Stimulated activated CD8-positive, alpha-beta memory T cell treated with anti-CD3 and anti-CD28 coated beads, Interleukin-15, amount 100 ng/mL, for 1 hour (primary cell): ENCODE data around the gene LMO3.
"Not testable (repeated sequence)": the region's sequence is repeated elsewhere in the genome, so short reads cannot be mapped to it uniquely, and the experiment has no call there.

Experiments used
- DNase-seq: peaks from one replicate; pipeline ENCODE4 v3.0.0-alpha.2; 2020; ENCODE audit warnings: low read depth

LMO3 gene

GRCh38 chr12:16542586-16542985, 63.4 kb downstream of the LMO3 start:
- DNase-seq: no peak

GRCh38 chr12:16537652-16538051, 68.3 kb downstream of the LMO3 start:
- DNase-seq: not testable (repeated sequence)

GRCh38 chr12:16531621-16532020, 74.3 kb downstream of the LMO3 start:
- no peak for DNase-seq

- no peak for DNase-seq
Measured at GRCh38 chr12:16530268-16530850, 75.6 kb downstream of the LMO3 start.

GRCh38 chr12:16526693-16527092, 79.3 kb downstream of the LMO3 start:
- DNase-seq: no peak

DNA sequence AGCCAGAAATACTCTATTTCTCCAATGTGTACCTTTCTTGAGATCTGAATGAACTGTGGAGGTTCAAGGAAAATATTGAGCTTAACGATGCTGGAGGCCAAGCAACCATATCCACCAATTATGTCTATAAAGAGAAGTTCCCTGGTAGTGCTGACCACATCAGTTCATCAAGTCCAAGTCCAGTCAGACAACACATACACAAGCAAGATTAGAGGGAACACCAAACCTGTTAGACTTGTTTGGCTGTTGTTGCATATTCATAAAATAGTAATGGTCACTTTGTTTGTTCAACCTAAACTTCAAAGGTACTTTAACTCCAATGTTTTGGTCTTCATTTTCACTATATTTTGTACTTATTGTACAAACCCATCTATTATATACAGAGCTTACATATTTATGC, 81.6 kb downstream of the LMO3 start:
- no peak for DNase-seq

DNA sequence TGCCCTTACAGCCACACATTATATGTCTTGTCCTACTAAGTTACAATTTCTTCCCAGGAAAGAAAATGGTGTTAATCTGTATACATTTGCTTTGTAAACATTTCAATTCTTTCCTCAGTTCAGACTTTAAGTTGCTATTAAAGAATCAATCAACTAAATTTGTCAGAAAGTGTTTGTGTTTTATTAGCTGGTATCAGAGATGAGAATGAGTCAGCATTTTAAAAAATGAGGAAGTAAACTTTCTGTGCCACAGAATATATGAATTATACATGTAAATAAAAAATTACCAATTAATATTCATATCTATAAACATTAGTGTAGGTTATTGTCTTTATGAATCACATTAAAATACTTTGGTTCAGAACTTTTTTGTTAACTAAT, 82.0 kb downstream of the LMO3 start:
- no peak for DNase-seq

DNA sequence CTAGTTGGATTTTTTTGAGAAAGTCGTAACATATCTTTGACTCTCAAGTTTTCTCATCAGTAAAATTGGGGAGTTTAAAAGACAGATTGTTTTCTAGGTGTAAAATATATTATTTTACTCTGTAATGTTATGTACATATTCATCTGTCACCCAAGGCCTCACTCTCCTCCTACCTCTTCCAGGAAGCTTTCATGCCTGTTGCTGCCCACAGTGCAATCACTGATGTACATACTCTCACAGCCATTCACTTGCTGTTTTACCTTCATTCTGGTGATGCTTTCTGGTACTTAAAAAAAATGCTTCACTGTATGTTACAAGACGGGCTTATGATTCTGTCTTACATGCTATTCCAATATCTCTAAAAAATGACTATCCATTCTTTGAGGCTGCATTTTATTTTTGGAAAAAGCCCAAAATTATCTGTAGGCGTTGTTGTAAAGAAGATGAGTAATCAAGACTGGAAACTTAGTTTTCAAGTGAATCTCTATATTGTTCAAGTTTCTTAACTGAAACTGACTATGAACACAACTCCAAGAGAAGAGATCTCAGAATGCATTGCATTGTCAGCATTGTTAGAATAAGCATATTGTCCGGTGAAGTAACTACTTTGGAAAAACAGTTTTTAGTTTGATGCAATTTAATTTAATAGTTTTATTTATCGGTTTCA, 82.5 kb downstream of the LMO3 start:
- DNase-seq: no peak

- no peak for DNase-seq
Measured at GRCh38 chr12:16520328-16520727, 85.6 kb downstream of the LMO3 start.

DNA sequence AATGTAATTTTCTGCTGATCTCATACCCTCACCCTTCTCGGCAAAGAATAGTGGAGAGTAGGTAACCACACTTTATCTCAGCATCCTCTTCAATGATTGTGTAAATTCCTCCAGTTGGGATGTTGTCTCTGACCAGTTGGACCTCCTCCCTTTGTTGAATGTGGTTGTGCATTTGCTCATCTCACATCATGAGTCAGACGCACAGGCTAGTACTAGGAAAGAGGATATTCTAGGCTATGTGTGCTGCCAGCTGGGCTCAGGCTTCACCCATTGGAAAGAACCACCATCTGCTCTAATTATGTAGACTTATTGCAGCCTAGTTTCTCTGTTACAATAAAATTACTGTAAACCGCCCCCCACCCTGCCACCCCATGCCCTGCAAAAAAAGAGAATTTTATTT, 90.3 kb downstream of the LMO3 start:
- DNase-seq: no peak

DNA sequence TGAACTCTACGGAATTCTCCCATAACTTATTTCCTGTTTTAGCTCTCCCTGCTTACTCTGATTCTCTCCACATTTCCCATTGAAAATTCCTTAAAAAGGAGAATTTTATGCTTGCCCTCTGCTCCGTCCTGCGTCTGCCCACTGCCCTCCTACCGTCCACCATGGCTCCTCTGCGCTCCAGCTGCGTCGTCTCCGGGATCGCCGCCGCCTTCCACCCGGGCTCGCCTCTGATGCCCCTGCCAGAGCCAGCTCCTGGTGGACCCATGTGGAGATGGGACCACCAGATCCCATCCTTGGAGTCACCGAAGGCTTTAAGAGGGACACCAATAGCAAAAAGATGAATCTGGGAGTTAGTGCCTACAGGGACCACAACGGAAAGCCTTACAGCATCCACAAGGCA, 92.7 kb downstream of the LMO3 start:
- DNase-seq: no peak

DNA sequence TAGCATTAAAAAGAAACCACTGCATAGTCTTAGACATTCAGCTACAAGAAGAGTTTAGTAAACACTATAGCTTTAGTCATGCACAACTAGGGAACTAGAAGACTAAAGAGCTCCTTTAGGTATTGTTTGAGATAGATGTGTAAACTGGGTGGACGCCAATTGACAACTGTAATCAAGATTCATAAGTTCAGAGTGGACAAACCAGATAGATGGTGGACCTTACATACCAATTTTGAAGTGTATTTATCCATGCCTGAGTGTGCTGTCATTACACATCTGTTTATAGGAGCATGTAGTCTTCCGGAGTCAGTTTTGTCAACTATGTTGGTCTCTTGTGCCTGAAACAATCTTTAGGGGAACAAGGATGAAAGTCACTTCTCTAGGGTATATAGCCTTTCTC, 96.6 kb downstream of the LMO3 start:
- no peak for DNase-seq

DNA sequence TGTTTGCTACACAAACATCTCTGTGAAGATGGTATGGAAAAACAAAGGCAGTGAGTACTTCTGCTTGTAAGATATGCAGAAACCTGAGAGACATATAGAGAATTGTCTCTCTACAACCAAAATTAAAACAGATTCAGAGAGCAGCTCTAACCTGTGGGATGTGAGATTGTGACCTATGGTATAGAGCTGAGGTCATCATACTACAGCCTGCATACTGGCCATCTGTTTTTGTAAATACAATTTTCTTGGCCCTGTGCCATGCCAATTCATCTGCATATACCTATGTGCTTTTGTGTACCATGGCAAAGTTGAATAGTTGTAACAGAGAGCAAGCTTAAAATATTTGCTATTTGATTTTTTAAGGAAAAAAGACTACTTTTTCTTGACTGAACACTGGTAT, 99.6 kb downstream of the LMO3 start:
- DNase-seq: no peak

DNA sequence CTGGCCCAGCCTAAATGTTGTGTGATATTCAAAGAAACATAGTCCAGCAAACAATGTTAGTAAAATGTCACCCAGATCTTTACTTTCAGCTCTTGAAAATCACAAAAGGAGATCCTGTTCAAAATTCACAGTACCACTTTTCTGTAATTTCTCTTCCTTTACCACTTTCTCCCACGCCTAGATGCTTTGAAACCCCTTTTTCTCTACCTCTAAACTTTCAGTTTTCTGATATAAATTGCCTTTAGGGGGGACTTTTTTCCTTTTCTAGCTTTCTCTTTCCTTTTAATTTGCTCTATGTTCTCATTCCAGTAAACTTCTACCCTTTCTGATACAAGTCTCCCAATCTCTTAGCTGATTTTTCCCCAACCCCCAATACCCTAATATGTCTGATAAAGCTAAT, 101.8 kb downstream of the LMO3 start:
- no peak for DNase-seq

DNA sequence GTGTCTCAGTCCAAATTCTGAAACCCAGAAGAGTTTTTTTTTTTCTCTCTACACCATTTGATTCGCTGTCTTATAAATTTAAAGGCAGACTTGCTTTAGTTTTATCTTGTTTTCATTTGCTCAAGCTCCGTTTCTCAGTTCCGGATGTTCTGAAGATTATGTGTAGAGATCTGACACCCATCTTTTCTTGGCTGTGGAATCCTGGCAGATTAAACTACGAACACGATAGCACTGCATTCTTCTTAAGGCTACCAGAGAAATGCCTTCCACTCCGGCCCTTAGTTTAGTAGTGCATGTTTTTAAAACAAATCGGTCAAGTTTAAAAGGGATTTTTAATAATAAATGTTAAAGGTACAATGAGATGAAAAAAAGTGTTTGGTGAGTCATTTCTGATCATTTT, 106.4 kb downstream of the LMO3 start:
- no peak for DNase-seq
